RWPE2 (cell line): ENCODE results near the gene CDH4.

Source experiments
- ATAC-seq: fragments of 200-7000 bp; cut with Tn5 transposase; 3 replicates; pipeline ENCODE4 v1.9.1; 2021; ENCODE audit warnings: low read depth
- DNase-seq: peaks from one replicate; pipeline ENCODE4 v3.0.0-alpha.2; 2020; ENCODE audit warnings: low spot score
- H3K27ac ChIP-seq: fragments of 450-650 bp; 2 replicates; pipeline ENCODE4 v1.5.1; 2017; ENCODE audit warnings: mild to moderate bottlenecking; ENCODE audit not compliant: poor library complexity, severe bottlenecking
- H3K27me3 ChIP-seq: fragments of 250-450 bp; sonication (Bioruptor Pico); 2 replicates; pipeline ENCODE4 v1.5.1; 2021; ENCODE audit warnings: mild to moderate bottlenecking, moderate library complexity; ENCODE audit not compliant: insufficient read depth, poor library complexity, severe bottlenecking
- H3K36me3 ChIP-seq: fragments of 250-450 bp; sonication (Bioruptor Pico); 2 replicates; pipeline ENCODE4 v1.5.1; 2020; ENCODE audit warnings: low read depth, mild to moderate bottlenecking, moderate library complexity
- H3K4me1 ChIP-seq: fragments of 250-450 bp; sonication (Bioruptor Pico); 2 replicates; pipeline ENCODE4 v1.5.1; 2021; ENCODE audit warnings: mild to moderate bottlenecking, moderate library complexity; ENCODE audit not compliant: insufficient read depth, poor library complexity, severe bottlenecking
- H3K4me3 ChIP-seq: fragments of 250-450 bp; sonication (Bioruptor Pico); 2 replicates; pipeline ENCODE4 v1.5.1; 2021; ENCODE audit warnings: mild to moderate bottlenecking, moderate library complexity; ENCODE audit not compliant: severe bottlenecking
- H3K9me3 ChIP-seq: fragments of 250-450 bp; sonication (Bioruptor Pico); 2 replicates; pipeline ENCODE4 v1.5.1; 2021; ENCODE audit warnings: mild to moderate bottlenecking, moderate library complexity; ENCODE audit not compliant: severe bottlenecking
- CTCF ChIP-seq: fragments of 450-650 bp; IDR thresholded peaks from one replicate; pipeline ENCODE4 v1.5.1; 2017; ENCODE audit warnings: mild to moderate bottlenecking, moderate library complexity; ENCODE audit not compliant: poor library complexity, severe bottlenecking

CDH4 gene

GRCh38 chr20:61256365-61256764 lies 4.3 kb downstream of the CDH4 start:
- Histone ChIP-seq H3K27me3 (no peaks in the 10 kb centered on the region), H3K9me3 (no peaks in the 10 kb centered on the region), H3K4me3 (no peak overlapping the region), H3K4me1 (peaks cover 21% of the 10 kb centered on the region), H3K36me3 (peaks cover 71% of the 10 kb centered on the region), H3K27ac (peak overlapping the region; percentile 94)
- TF ChIP-seq CTCF, result no peak
- ATAC-seq, result no peak
- no peak for DNase-seq

GRCh38 chr20:61256824-61257223 lies 4.8 kb downstream of the CDH4 start:
- no peaks in the 10 kb centered on the region for H3K27me3 ChIP-seq
- peaks cover 76% of the 10 kb centered on the region for H3K36me3 ChIP-seq
- H3K9me3 ChIP-seq, result no peaks in the 10 kb centered on the region
- no peak for ATAC-seq
- peak overlapping the region; percentile 94 for H3K27ac ChIP-seq
- H3K4me3 ChIP-seq, result no peak overlapping the region
- TF ChIP-seq CTCF, result no peak
- DNase-seq, result no peak
- H3K4me1 ChIP-seq, result peaks cover 21% of the 10 kb centered on the region

GRCh38 chr20:61257611-61258010 lies 5.5 kb downstream of the CDH4 start:
- H3K36me3 ChIP-seq, result peaks cover 81% of the 10 kb centered on the region
- peaks cover 21% of the 10 kb centered on the region for H3K4me1 ChIP-seq
- no peak for TF ChIP-seq CTCF
- no peak for ATAC-seq
- H3K9me3 ChIP-seq, result no peaks in the 10 kb centered on the region
- H3K27me3 ChIP-seq, result no peaks in the 10 kb centered on the region
- no peak overlapping the region for H3K27ac ChIP-seq
- DNase-seq, result no peak
- no peak overlapping the region for H3K4me3 ChIP-seq

GRCh38 chr20:61259741-61260140 lies 7.7 kb downstream of the CDH4 start:
- H3K4me3 ChIP-seq, result no peak overlapping the region
- H3K27me3 ChIP-seq, result no peaks in the 10 kb centered on the region
- no peaks in the 10 kb centered on the region for H3K9me3 ChIP-seq
- DNase-seq (no peak), ATAC-seq (no peak)
- peaks cover 14% of the 10 kb centered on the region for H3K4me1 ChIP-seq
- H3K27ac ChIP-seq, result no peak overlapping the region
- H3K36me3 ChIP-seq, result peaks cover 88% of the 10 kb centered on the region
- no peak for TF ChIP-seq CTCF

GRCh38 chr20:61260905-61261304 lies 8.8 kb downstream of the CDH4 start:
- Histone ChIP-seq H3K27ac (no peak overlapping the region), H3K4me1 (peaks cover 2% of the 10 kb centered on the region), H3K4me3 (no peak overlapping the region), H3K9me3 (no peaks in the 10 kb centered on the region), H3K36me3 (peaks cover 83% of the 10 kb centered on the region), H3K27me3 (no peaks in the 10 kb centered on the region)
- DNase-seq, result no peak
- peak; percentile 67 for ATAC-seq
- TF ChIP-seq CTCF, result peak; percentile 68
